ENCODE results near the gene MXD4.

DNA sequence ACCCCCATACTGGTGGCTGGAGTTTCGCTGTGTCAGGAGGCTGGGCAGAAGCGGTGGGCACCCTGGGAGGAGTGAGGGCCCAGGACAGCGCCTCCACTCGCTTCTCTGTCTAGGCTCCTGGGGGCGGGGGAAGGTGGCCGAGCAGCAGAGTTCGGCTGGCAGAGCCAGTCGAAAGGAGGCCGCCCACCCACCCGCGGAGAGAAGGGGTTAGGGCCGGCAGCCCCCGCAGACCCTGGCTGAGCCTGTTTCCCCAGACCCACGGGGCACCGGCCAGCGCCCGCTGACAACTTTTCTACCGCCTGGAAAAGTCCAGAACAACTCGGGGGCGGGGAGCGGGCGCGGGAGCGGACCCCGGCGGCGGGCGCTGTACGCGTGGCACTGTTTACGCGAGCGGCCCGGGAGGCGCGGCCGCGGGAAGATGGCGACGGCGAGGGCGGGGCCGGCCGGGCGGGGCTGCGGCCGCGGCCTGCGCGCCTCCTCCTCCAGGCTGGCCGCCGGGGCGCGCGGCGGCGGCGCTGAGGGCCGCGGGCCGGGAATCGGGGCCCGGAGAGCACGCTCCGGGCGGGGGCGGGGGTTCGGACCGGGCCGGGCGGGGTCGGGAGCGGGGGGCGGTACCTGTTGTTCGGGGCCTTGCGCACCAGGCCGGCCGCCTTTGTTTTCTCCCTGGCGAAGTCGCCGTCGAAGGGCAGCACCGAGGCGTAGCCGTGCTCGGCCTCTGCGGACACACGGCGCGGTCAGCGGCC, 628 bp downstream of the MXD4 start:
- TF ChIP-seq CTCF (optimal IDR thresholded peaks at IDR 0.05 in 1 of 3, IDR thresholded peaks at IDR 0.05 in 1 of 3, conservative IDR thresholded peaks at IDR 0.05 in 1 of 3; ENCODE audit: extremely low read depth in 1 of 3, insufficient read depth in 2 of 3, low read length in 3 of 3) (no peak), EZH2 (IDR thresholded peaks at IDR 0.05; ENCODE audit: low read length) (no peak)

Data from keratinocyte (primary cell).